Neural cell (in vitro differentiated cells): ENCODE data around the gene TBPL2. TPM values are rescaled to one million over a fixed set of nuclear protein-coding genes. Genes with fewer than 3 reads are reported as not detected.

Experiments used
- H2AFZ ChIP-seq: fragments of 200-600, 300-800 bp; sonication (generic), shearing (Covaris generic); 2 replicates; pipeline ENCODE4 v1.6.0; 2014; ENCODE audit warnings: low read depth, mild to moderate bottlenecking, antibody characterized with exemption, low read length, moderate library complexity
- H3F3A ChIP-seq: fragments of 200-600 bp; shearing (Covaris generic); 2 replicates; pipeline ENCODE4 v1.6.1; 2016; ENCODE audit warnings: mild to moderate bottlenecking, moderate library complexity, mixed read lengths, antibody characterized with exemption, low read length; ENCODE audit not compliant: insufficient read depth, poor library complexity, severe bottlenecking
- H3K27ac ChIP-seq: fragments of 200-600, 300-800 bp; sonication (generic), shearing (Covaris generic); 2 replicates; pipeline ENCODE4 v1.5.1; 2014; ENCODE audit warnings: mild to moderate bottlenecking, low read length, moderate library complexity
- H3K27me3 ChIP-seq: fragments of 300-800, 200-600 bp; sonication (generic), shearing (Covaris generic); 2 replicates; pipeline ENCODE4 v1.6.0; 2014; ENCODE audit warnings: mild to moderate bottlenecking, low read depth, low read length, moderate library complexity; ENCODE audit not compliant: insufficient read depth
- H3K36me3 ChIP-seq: fragments of 300-800, 200-600 bp; sonication (generic), shearing (Covaris generic); 2 replicates; pipeline ENCODE4 v1.5.1; 2014; ENCODE audit warnings: mild to moderate bottlenecking, antibody characterized with exemption, low read length, moderate library complexity; ENCODE audit not compliant: insufficient read depth
- H3K4me2 ChIP-seq: fragments of 300-800, 200-600 bp; sonication (generic), shearing (Covaris generic); 2 replicates; pipeline ENCODE4 v1.6.0; 2014; ENCODE audit warnings: mild to moderate bottlenecking, low read length
- H3K4me3 ChIP-seq: fragments of 300-800, 200-600 bp; sonication (generic), shearing (Covaris generic); 2 replicates; pipeline ENCODE4 v1.5.1; 2014; ENCODE audit warnings: mild to moderate bottlenecking, low read length, moderate library complexity
- H3K79me2 ChIP-seq: fragments of 200-600 bp; shearing (Covaris generic); replicated peaks from 2 replicates; pipeline ENCODE4 v1.6.0; 2014; ENCODE audit warnings: mild to moderate bottlenecking, low read length, moderate library complexity; ENCODE audit not compliant: insufficient read depth
- H3K9ac ChIP-seq: fragments of 300-800, 200-600 bp; sonication (generic), shearing (Covaris generic); 2 replicates; pipeline ENCODE4 v1.6.1; 2016; ENCODE audit warnings: mild to moderate bottlenecking, low read length, mixed read lengths
- H3K9me2 ChIP-seq: fragments of 200-600 bp; shearing (Covaris generic); 2 replicates; pipeline ENCODE4 v1.6.1; 2016; ENCODE audit warnings: mild to moderate bottlenecking, low read length, mixed read lengths; ENCODE audit not compliant: insufficient read depth
- H3K9me3 ChIP-seq: fragments of 200-600, 300-800 bp; sonication (generic), shearing (Covaris generic); 2 replicates; pipeline ENCODE4 v1.6.1; 2016; ENCODE audit warnings: mild to moderate bottlenecking, mixed run types, low read length, moderate library complexity, mixed read lengths
- H4K20me1 ChIP-seq: fragments of 200-600 bp; shearing (Covaris generic); 2 replicates; pipeline ENCODE4 v1.6.1; 2016; ENCODE audit warnings: mild to moderate bottlenecking, mixed run types; ENCODE audit not compliant: insufficient read depth
- EZH2 ChIP-seq: fragments of 200-600, 300-800 bp; shearing (Covaris generic), sonication (generic); IDR thresholded peaks from 2 replicates; pipeline ENCODE4 v1.6.1; 2014; ENCODE audit warnings: antibody characterized with exemption, low read length, borderline replicate concordance, mild to moderate bottlenecking; ENCODE audit not compliant: insufficient read depth, poor library complexity, severe bottlenecking
- MXI1 ChIP-seq: fragments of 450-650 bp; conservative IDR thresholded peaks from 2 replicates; pipeline ENCODE4 v1.6.1; 2014; ENCODE audit warnings: antibody characterized with exemption, mild to moderate bottlenecking; ENCODE audit not compliant: poor library complexity, severe bottlenecking
- POLR2AphosphoS5 ChIP-seq: IDR thresholded peaks from 2 replicates; pipeline ENCODE4 v1.6.1; 2012
- RAD21 ChIP-seq: fragments of 450-650 bp; conservative IDR thresholded peaks from 2 replicates; pipeline ENCODE4 v1.6.1; 2014; ENCODE audit warnings: antibody characterized with exemption, mild to moderate bottlenecking, moderate library complexity
- SMC3 ChIP-seq: fragments of 450-650 bp; conservative IDR thresholded peaks from 2 replicates; pipeline ENCODE4 v1.6.1; 2014; ENCODE audit warnings: antibody characterized with exemption, mild to moderate bottlenecking, moderate library complexity; ENCODE audit not compliant: poor library complexity
- TAF1 ChIP-seq: IDR thresholded peaks from 2 replicates; pipeline ENCODE4 v1.6.1; 2012; ENCODE audit warnings: low read depth
- polyA plus RNA-seq: library from polyadenylated mRNA; depleted of rRNA; stranded (reverse); fragments of >200 nt; gene quantifications from 2 replicates; pipeline ENCODE4 v1.2.3, GENCODE V29; 2014
- TF ChIP-seq, protein P1 (sequence below): fragments of 450-650 bp; IDR thresholded peaks from 2 replicates; pipeline ENCODE4 v1.5.1; 2014; ENCODE audit warnings: antibody characterized with exemption, mild to moderate bottlenecking, moderate library complexity; ENCODE audit not compliant: poor library complexity, severe bottlenecking
- TF ChIP-seq, protein P2 (sequence below): IDR thresholded peaks from 2 replicates; pipeline ENCODE4 v1.6.1; 2012; ENCODE audit warnings: borderline replicate concordance

Gene TBPL2
- polyA plus RNA-seq, 1 donor from 2014 or later = not detected

DNA sequence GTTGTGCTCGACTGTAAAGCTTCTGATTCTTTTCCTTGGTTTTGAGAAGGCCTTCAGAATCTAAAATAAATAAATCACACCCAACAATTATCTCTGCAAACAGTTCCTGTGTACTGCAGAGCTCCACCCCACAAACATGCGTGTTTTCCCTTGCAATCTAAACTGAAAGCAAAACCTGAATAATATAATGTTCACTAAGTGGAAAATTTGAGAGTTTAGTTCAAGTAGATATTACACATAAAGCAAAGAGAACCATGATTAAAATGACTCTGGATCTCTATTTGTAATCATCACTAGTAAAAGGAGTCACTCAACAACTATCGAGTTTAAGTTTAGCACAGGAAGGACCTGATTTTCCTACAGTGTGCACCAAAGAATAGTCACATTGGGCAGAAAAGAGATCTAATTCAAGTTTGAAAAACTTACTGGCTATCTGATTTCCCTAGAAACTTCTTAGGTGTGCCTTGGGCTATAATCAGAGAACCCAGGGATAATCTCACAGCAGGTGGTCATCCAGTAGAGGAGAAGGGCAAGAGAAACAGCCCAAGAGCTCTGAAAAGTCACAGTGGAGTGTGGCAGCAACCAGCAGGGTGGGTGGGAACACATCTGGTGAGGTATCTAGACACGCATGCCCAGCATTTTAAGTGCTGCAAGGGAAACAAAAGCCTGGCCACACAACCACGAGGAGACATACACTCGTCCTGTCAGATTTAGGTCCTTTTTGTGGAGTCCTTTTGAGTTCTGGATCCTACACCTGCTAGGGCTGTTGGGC lies 54.2 kb downstream of the TBPL2 start:
- Histone ChIP-seq H3K4me3 (no peak overlapping the region), H3F3A (no peaks in the 10 kb centered on the region), H3K27ac (no peak overlapping the region)

DNA sequence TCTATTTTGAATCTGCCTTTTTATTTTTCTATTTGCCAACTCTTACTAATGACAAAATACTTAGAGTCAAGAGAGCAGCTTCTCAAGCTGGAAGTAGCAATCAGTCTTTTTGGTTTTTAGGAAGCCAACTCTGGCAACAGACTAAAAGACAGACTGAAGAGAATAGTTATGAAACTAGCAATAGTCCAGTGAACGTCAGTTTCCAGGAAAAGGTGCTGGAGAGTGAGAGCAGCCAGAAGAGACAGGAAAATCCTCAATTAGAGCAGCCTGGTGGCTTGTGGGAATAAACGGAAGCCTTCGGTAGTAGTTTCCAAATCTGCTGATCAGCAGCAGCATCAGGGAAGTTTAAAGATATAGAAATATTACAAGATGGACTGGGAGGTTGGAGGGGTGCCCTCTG lies 55.9 kb downstream of the TBPL2 start:
- H3F3A ChIP-seq = no peaks in the 10 kb centered on the region
- H3K27me3 ChIP-seq = no peaks in the 10 kb centered on the region
- H3K27ac ChIP-seq = no peak overlapping the region
- no peak overlapping the region for H2AFZ ChIP-seq
- H3K4me3 ChIP-seq = no peak overlapping the region
- no peaks in the 10 kb centered on the region for H4K20me1 ChIP-seq
- no peaks in the 10 kb centered on the region for H3K36me3 ChIP-seq
- no peak overlapping the region for H3K9ac ChIP-seq
- H3K4me2 ChIP-seq = no peak overlapping the region
- no peaks in the 10 kb centered on the region for H3K9me3 ChIP-seq
- TF ChIP-seq, protein P1, sequence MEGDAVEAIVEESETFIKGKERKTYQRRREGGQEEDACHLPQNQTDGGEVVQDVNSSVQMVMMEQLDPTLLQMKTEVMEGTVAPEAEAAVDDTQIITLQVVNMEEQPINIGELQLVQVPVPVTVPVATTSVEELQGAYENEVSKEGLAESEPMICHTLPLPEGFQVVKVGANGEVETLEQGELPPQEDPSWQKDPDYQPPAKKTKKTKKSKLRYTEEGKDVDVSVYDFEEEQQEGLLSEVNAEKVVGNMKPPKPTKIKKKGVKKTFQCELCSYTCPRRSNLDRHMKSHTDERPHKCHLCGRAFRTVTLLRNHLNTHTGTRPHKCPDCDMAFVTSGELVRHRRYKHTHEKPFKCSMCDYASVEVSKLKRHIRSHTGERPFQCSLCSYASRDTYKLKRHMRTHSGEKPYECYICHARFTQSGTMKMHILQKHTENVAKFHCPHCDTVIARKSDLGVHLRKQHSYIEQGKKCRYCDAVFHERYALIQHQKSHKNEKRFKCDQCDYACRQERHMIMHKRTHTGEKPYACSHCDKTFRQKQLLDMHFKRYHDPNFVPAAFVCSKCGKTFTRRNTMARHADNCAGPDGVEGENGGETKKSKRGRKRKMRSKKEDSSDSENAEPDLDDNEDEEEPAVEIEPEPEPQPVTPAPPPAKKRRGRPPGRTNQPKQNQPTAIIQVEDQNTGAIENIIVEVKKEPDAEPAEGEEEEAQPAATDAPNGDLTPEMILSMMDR = no peak
- TF ChIP-seq, protein P2, sequence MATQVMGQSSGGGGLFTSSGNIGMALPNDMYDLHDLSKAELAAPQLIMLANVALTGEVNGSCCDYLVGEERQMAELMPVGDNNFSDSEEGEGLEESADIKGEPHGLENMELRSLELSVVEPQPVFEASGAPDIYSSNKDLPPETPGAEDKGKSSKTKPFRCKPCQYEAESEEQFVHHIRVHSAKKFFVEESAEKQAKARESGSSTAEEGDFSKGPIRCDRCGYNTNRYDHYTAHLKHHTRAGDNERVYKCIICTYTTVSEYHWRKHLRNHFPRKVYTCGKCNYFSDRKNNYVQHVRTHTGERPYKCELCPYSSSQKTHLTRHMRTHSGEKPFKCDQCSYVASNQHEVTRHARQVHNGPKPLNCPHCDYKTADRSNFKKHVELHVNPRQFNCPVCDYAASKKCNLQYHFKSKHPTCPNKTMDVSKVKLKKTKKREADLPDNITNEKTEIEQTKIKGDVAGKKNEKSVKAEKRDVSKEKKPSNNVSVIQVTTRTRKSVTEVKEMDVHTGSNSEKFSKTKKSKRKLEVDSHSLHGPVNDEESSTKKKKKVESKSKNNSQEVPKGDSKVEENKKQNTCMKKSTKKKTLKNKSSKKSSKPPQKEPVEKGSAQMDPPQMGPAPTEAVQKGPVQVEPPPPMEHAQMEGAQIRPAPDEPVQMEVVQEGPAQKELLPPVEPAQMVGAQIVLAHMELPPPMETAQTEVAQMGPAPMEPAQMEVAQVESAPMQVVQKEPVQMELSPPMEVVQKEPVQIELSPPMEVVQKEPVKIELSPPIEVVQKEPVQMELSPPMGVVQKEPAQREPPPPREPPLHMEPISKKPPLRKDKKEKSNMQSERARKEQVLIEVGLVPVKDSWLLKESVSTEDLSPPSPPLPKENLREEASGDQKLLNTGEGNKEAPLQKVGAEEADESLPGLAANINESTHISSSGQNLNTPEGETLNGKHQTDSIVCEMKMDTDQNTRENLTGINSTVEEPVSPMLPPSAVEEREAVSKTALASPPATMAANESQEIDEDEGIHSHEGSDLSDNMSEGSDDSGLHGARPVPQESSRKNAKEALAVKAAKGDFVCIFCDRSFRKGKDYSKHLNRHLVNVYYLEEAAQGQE = no peak
- TF ChIP-seq EZH2 (no peak), TAF1 (no peak), POLR2AphosphoS5 (no peak), SMC3 (no peak)
- H3K9me2 ChIP-seq = no peaks in the 10 kb centered on the region
- H3K79me2 ChIP-seq = no peaks in the 10 kb centered on the region

More for the DNA sequence above, 54.2 kb downstream of the TBPL2 start:
- no peak overlapping the region for H3K9ac ChIP-seq
- H2AFZ ChIP-seq = no peak overlapping the region
- H3K79me2 ChIP-seq = no peaks in the 10 kb centered on the region
- H3K36me3 ChIP-seq = no peaks in the 10 kb centered on the region
- H3K4me2 ChIP-seq = no peak overlapping the region
- H3K9me3 ChIP-seq = no peaks in the 10 kb centered on the region
- H4K20me1 ChIP-seq = no peaks in the 10 kb centered on the region
- TF ChIP-seq POLR2AphosphoS5 = no peak
- no peak for TF ChIP-seq EZH2
- no peak for TF ChIP-seq TAF1
- TF ChIP-seq RAD21 = no peak
- TF ChIP-seq MXI1 = no peak
- TF ChIP-seq SMC3 = no peak
- TF ChIP-seq, protein P1 = no peak
- no peaks in the 10 kb centered on the region for H3K9me2 ChIP-seq
- no peaks in the 10 kb centered on the region for H3K27me3 ChIP-seq
